NT2/D1 (cell line): ENCODE results near the gene PEPD.

Experiments
- DNase-seq: peaks from one replicate; pipeline ENCODE4 v3.0.0-alpha.2; 2011; ENCODE audit warnings: low read depth, low spot score
- H3K27me3 ChIP-seq: 2 replicates; pipeline ENCODE4 v1.6.0; 2011; ENCODE audit warnings: mild to moderate bottlenecking; ENCODE audit not compliant: insufficient read length, insufficient read depth
- H3K36me3 ChIP-seq: 2 replicates; pipeline ENCODE4 v1.6.1; 2011; ENCODE audit warnings: mild to moderate bottlenecking, low read length, mixed read lengths; ENCODE audit not compliant: insufficient read depth, insufficient read length
- H3K4me1 ChIP-seq: 2 replicates; pipeline ENCODE4 v1.5.1; 2011; ENCODE audit not compliant: insufficient read depth, insufficient read length
- H3K4me3 ChIP-seq: 2 replicates; pipeline ENCODE4 v1.5.1; 2011; ENCODE audit warnings: low read depth; ENCODE audit not compliant: insufficient read length
- H3K9ac ChIP-seq: 2 replicates; pipeline ENCODE4 v1.6.0; 2011; ENCODE audit warnings: low read depth; ENCODE audit not compliant: insufficient read length
- H3K9me3 ChIP-seq: 2 replicates; pipeline ENCODE4 v1.5.1; 2011; ENCODE audit warnings: mild to moderate bottlenecking, low read length; ENCODE audit not compliant: insufficient read depth
- SUZ12 ChIP-seq: IDR thresholded peaks from 2 replicates; pipeline ENCODE4 v1.6.1; 2011; ENCODE audit not compliant: insufficient read length, insufficient read depth; ENCODE audit errors: extremely low read depth
- YY1 ChIP-seq: IDR thresholded peaks from 2 replicates; pipeline ENCODE4 v1.6.1; 2011; ENCODE audit not compliant: insufficient read length, insufficient read depth
- ZNF274 ChIP-seq: IDR thresholded peaks from 2 replicates; pipeline ENCODE4 v1.6.1; 2011; ENCODE audit warnings: mild to moderate bottlenecking, low read depth, low read length

The PEPD gene

GRCh38 chr19:33464010-33464732 lies 57.4 kb downstream of the PEPD start:
- TF ChIP-seq ZNF274 (no peak), SUZ12 (no peak), YY1 (no peak)
- Histone ChIP-seq H3K9me3 (no peaks in the 10 kb centered on the region), H3K27me3 (no peaks in the 10 kb centered on the region), H3K9ac (no peak overlapping the region), H3K4me3 (no peak overlapping the region), H3K36me3 (peaks cover 23% of the 10 kb centered on the region), H3K4me1 (no peaks in the 10 kb centered on the region)
- DNase-seq, result no peak

- no peak for DNase-seq
- Histone ChIP-seq H3K4me3 (no peak overlapping the region), H3K36me3 (peaks cover 28% of the 10 kb centered on the region), H3K4me1 (no peaks in the 10 kb centered on the region), H3K9me3 (no peaks in the 10 kb centered on the region), H3K9ac (no peak overlapping the region), H3K27me3 (no peaks in the 10 kb centered on the region)
- TF ChIP-seq YY1 (no peak), SUZ12 (no peak), ZNF274 (no peak)
Observed at GRCh38 chr19:33463199-33463598, 58.4 kb downstream of the PEPD start.

DNA sequence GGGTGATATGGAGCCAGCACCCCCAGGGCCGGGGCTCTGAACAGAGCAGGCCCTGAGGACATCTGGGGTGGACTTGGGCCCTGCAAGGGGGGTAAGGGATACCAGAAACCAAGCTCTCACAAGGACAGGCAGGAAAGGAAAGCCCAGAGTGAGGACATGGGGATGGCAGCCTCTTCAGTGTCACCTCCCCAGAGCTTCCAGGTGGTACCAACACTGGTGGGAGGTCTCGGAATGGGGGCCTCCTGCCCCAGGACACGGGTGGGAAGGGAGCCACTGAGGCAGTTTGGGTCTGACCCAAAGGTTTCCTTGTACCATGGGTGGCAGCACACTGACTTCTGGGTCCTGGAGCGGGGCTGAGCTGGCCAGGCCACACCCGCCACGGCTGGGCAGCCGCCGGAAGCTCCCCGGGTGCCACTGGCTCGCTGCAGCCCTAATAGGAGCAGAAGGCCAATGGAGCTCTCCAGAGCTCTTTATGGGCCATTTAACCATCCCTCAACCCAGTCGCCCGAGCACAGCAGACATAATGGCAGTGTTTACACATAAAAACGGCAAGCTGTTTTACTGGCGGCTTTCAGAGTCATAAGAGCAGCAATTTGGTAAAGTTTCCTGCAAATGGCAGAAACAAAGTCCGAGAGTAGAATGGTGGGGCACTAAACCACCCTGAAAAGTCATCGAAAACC lies 59.3 kb downstream of the PEPD start:
- TF ChIP-seq SUZ12 (no peak), YY1 (no peak), ZNF274 (no peak)
- DNase-seq, result no peak
- peaks cover 29% of the 10 kb centered on the region for H3K36me3 ChIP-seq

DNA sequence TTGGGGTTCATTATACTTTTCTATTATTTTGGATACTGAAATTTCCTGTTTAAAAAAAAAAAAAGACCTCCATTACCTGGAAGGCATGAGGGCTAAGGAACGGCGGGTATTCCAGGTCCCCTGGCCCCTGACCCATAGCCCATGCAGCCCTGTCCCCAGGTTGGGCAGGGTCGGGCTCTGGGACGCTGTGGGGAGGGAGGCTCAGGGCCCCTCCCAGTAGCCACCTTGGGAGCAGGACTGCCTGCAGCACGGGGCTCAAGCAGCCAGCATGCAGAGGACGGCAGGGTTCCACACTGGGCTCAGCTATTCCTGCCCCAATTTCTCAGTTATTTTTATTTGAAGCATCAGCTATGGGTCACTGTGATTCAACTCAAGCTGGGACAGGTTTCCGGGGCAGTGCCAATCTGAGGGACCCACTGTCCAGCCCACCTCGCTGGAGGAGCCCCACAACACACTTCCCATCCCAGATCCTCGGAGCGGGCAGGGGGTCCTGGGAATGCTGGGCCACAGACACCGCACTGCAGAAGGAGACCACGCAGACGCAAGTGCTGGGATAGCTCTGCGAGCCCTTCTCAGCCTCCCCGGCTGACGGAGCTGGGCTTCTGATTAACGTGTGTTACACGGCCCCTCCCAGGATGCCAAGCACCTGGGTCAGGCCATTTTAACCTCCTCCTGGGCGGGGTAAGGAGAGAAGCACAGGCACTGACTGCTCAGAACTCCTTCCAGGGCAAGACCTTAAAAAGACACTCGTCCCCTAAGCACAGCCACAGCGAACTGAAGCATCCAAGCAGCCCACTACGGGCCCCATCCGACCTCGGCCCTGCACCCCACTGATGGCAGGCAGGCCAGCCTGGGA lies 60.1 kb downstream of the PEPD start:
- H3K36me3 ChIP-seq, result peaks cover 29% of the 10 kb centered on the region
- H3K27me3 ChIP-seq, result no peaks in the 10 kb centered on the region
- no peaks in the 10 kb centered on the region for H3K9me3 ChIP-seq
- TF ChIP-seq SUZ12, result no peak
- TF ChIP-seq YY1, result no peak
- TF ChIP-seq ZNF274, result no peak
- peaks cover 4% of the 10 kb centered on the region for H3K4me1 ChIP-seq
- H3K4me3 ChIP-seq, result no peak overlapping the region
- DNase-seq, result no peak
- H3K9ac ChIP-seq, result no peak overlapping the region

More for the DNA sequence above, 59.3 kb downstream of the PEPD start:
- Histone ChIP-seq H3K4me1 (peaks cover 4% of the 10 kb centered on the region), H3K9me3 (no peaks in the 10 kb centered on the region), H3K9ac (no peak overlapping the region), H3K4me3 (no peak overlapping the region), H3K27me3 (no peaks in the 10 kb centered on the region)

DNA sequence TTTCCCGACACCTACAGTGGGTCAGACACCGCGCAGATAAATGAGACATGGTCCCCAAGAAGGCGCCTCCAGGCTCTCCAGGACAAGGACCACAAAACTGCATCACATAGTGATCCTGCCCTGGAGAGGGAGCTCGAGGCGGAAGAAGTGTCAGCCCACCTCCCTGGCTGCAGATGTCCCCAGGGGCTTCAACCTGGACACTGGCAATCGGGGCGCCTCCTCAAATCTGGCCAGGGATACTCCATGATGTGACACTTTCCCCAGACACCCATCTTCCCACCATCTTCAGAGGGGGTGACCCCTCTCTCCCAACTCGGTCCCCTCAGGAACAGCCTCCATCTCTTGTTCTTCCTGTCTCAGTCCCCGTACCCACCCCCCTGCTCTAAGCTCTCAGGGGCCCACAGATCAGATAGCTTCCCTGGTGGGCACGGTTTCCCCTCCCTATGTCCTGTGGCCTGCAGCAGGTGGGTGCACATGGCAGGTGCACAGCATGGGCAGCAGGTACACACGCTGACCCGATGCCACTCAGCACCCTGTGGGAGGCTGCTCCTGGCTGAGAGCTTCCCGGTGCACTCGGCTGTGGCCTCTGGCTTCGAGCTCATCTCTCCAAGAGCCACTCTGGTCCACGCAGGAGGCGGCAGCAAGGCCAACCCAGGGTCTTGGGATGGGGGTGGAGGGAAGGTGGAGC lies 61.2 kb downstream of the PEPD start:
- DNase-seq, result no peak
- Histone ChIP-seq H3K27me3 (no peaks in the 10 kb centered on the region), H3K9me3 (no peaks in the 10 kb centered on the region), H3K4me3 (no peak overlapping the region), H3K36me3 (peaks cover 34% of the 10 kb centered on the region), H3K4me1 (peaks cover 4% of the 10 kb centered on the region), H3K9ac (no peak overlapping the region)
- TF ChIP-seq ZNF274 (no peak), YY1 (no peak), SUZ12 (no peak)

DNA sequence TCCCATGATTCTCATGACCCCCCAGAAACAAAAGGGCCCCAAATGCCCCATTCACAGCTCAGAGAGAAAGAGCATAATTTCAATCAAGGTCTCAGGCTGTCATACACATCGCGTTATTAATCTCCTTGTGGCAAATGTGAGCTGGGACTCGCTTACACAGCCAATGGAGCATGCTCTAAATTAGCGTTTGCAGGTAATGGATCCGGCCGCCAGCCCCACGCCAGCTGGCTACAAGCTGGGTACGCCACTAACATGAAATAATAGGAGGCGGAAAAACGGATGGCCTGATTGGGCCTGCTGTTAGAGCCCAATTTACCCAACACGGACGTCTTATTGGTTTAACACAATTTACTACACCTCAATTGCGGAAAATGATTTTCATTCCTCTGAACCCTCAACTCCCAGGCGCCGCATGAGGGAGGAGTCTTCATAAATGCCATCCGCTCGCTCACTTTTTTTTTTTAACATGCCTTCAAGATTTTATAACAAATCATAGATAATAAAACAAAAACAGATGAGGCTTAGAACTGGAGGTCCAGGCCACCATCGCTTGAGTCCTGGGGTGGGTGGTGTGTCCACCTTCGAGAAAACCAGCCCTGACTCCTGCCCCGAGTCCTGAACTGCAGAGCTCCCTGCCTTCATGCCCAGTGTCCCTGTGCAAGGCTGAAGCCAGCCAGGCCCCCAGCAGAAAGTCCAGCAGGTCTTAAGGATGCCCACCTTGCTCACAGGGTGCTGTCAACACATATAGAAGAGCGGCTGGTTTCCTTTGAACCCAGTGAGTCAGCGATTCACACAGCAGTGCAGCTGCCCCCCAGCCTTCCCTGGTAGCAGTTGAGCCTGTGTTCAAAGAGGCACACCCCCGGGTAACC lies 62.1 kb downstream of the PEPD start:
- Histone ChIP-seq H3K27me3 (no peaks in the 10 kb centered on the region), H3K9ac (no peak overlapping the region), H3K36me3 (peaks cover 33% of the 10 kb centered on the region), H3K4me3 (no peak overlapping the region), H3K4me1 (peaks cover 4% of the 10 kb centered on the region), H3K9me3 (no peaks in the 10 kb centered on the region)
- TF ChIP-seq ZNF274, result no peak
- TF ChIP-seq SUZ12, result no peak
- no peak for TF ChIP-seq YY1
- no peak for DNase-seq
